H9 (cell line): ENCODE measurements around the gene MNAT1. TPM values are rescaled to one million over a fixed set of nuclear protein-coding genes. Genes with fewer than 3 reads are reported as not detected.

Experiments
- DNase-seq: peaks from one replicate; pipeline ENCODE4 v3.0.0-alpha.2; 2017
- H2AFZ ChIP-seq: one replicate; pipeline ENCODE4 v1.6.1; 2013; ENCODE audit warnings: mild to moderate bottlenecking, low read length, control low read depth, moderate library complexity
- H2AK5ac ChIP-seq: 2 replicates; pipeline ENCODE4 v1.6.1; 2013; ENCODE audit warnings: low read length, control low read depth, mixed read lengths; ENCODE audit not compliant: insufficient read length
- H2BK120ac ChIP-seq: one replicate; pipeline ENCODE4 v1.6.1; 2013; ENCODE audit warnings: low read depth, mild to moderate bottlenecking, low read length, control low read depth, inconsistent platforms; ENCODE audit not compliant: poor library complexity, severe bottlenecking
- H2BK12ac ChIP-seq: 2 replicates; pipeline ENCODE4 v1.6.1; 2013; ENCODE audit warnings: low read length, control low read depth, mixed read lengths, low read depth; ENCODE audit not compliant: insufficient read length
- H2BK15ac ChIP-seq: 2 replicates; pipeline ENCODE4 v1.6.1; 2013; ENCODE audit warnings: low read depth, low read length, control low read depth
- H2BK20ac ChIP-seq: one replicate; pipeline ENCODE4 v1.6.1; 2013; ENCODE audit warnings: low read depth, mild to moderate bottlenecking, low read length, control low read depth, inconsistent platforms; ENCODE audit not compliant: poor library complexity, severe bottlenecking
- H2BK5ac ChIP-seq: 2 replicates; pipeline ENCODE4 v1.6.1; 2013; ENCODE audit warnings: low read length, control low read depth, mixed read lengths; ENCODE audit not compliant: insufficient read length
- H3K14ac ChIP-seq: 2 replicates; pipeline ENCODE4 v1.6.1; 2013; ENCODE audit warnings: low read length, control low read depth; ENCODE audit not compliant: insufficient read depth
- H3K18ac ChIP-seq: 2 replicates; pipeline ENCODE4 v1.6.1; 2013; ENCODE audit warnings: low read depth, mild to moderate bottlenecking, mixed read lengths, low read length, control low read depth; ENCODE audit not compliant: insufficient read length
- H3K23ac ChIP-seq: 2 replicates; pipeline ENCODE4 v1.6.1; 2013; ENCODE audit warnings: low read length, control low read depth, mixed read lengths, low read depth; ENCODE audit not compliant: insufficient read length
- H3K23me2 ChIP-seq: 2 replicates; pipeline ENCODE4 v1.6.1; 2013; ENCODE audit warnings: low read depth, mild to moderate bottlenecking, mixed read lengths, low read length, control low read depth; ENCODE audit not compliant: insufficient read length, poor library complexity, severe bottlenecking
- H3K27ac ChIP-seq: 2 replicates; pipeline ENCODE4 v1.5.1; 2013; ENCODE audit warnings: low read length, control low read depth, mixed read lengths, low read depth; ENCODE audit not compliant: insufficient read length
- H3K27me3 ChIP-seq: 2 replicates; pipeline ENCODE4 v1.6.1; 2013; ENCODE audit warnings: low read length, control low read depth, inconsistent platforms; ENCODE audit not compliant: insufficient read depth
- H3K4ac ChIP-seq: 2 replicates; pipeline ENCODE4 v1.6.1; 2013; ENCODE audit warnings: low read depth, mild to moderate bottlenecking, control low read depth, inconsistent platforms, low read length, moderate library complexity
- H3K4me1 ChIP-seq: 2 replicates; pipeline ENCODE4 v1.6.1; 2013; ENCODE audit warnings: low read length, control low read depth, inconsistent platforms; ENCODE audit not compliant: insufficient read depth
- H3K4me2 ChIP-seq: 2 replicates; pipeline ENCODE4 v1.6.1; 2013; ENCODE audit warnings: low read length, control low read depth, mixed read lengths; ENCODE audit not compliant: insufficient read length, insufficient read depth
- H3K56ac ChIP-seq: 2 replicates; pipeline ENCODE4 v1.6.1; 2013; ENCODE audit warnings: low read depth, mild to moderate bottlenecking, mixed read lengths, low read length, control low read depth; ENCODE audit not compliant: insufficient read length
- H3K79me1 ChIP-seq: 2 replicates; pipeline ENCODE4 v1.6.1; 2013; ENCODE audit warnings: low read depth, mild to moderate bottlenecking, moderate library complexity, low read length, control low read depth, inconsistent platforms; ENCODE audit not compliant: insufficient read depth, poor library complexity, severe bottlenecking
- H3K79me2 ChIP-seq: 2 replicates; pipeline ENCODE4 v1.6.1; 2013; ENCODE audit warnings: low read length, control low read depth, inconsistent platforms; ENCODE audit not compliant: insufficient read depth
- H3K9ac ChIP-seq: 2 replicates; pipeline ENCODE4 v1.6.1; 2013; ENCODE audit warnings: low read length, control low read depth, mixed read lengths; ENCODE audit not compliant: insufficient read length; ENCODE audit errors: extremely low read depth
- H3K9me3 ChIP-seq: one replicate; pipeline ENCODE4 v1.6.1; 2013; ENCODE audit warnings: low read depth, low read length, inconsistent platforms; ENCODE audit not compliant: control insufficient read depth
- H3T11ph ChIP-seq: one replicate; pipeline ENCODE4 v1.6.1; 2013; ENCODE audit warnings: mild to moderate bottlenecking, low read length, control low read depth, inconsistent platforms
- H4K20me1 ChIP-seq: one replicate; pipeline ENCODE4 v1.6.1; 2013; ENCODE audit not compliant: control insufficient read depth, insufficient read length, insufficient read depth
- H4K5ac ChIP-seq: 2 replicates; pipeline ENCODE4 v1.6.1; 2013; ENCODE audit warnings: low read depth, mild to moderate bottlenecking, mixed read lengths, low read length, control low read depth; ENCODE audit not compliant: insufficient read length
- H4K8ac ChIP-seq: replicated peaks from 2 replicates; pipeline ENCODE4 v1.6.1; 2013; ENCODE audit warnings: low read length, control low read depth, mixed read lengths, low read depth; ENCODE audit not compliant: insufficient read length
- H4K91ac ChIP-seq: 2 replicates; pipeline ENCODE4 v1.6.1; 2013; ENCODE audit warnings: low read depth, mild to moderate bottlenecking, moderate library complexity, mixed read lengths, low read length, control low read depth; ENCODE audit not compliant: insufficient read length
- H3K27ac Mint-ChIP-seq, 3 experiments: 2 replicates in 2 of 3; 3 replicates in 1 of 3; pipeline ENCODE4 v1.8.0; 2020 to 2021; ENCODE audit warnings: mixed read lengths in 3 of 3, mild to moderate bottlenecking in 1 of 3, moderate library complexity in 1 of 3
- H3K27me3 Mint-ChIP-seq: 2 replicates; pipeline ENCODE4 v1.8.0; 2021; ENCODE audit warnings: low read depth, mild to moderate bottlenecking, moderate library complexity, mixed read lengths
- H3K36me3 Mint-ChIP-seq, 3 experiments: 2 replicates in 2 of 3; 3 replicates in 1 of 3; pipeline ENCODE4 v1.8.0; 2020 to 2021; ENCODE audit warnings: low read depth in 3 of 3, mixed read lengths in 3 of 3; ENCODE audit not compliant: insufficient read depth in 1 of 3
- H3K4me1 Mint-ChIP-seq, 2 experiments: 2 replicates each; pipeline ENCODE4 v1.8.0; 2020; ENCODE audit warnings: mixed read lengths in 2 of 2
- H3K4me3 Mint-ChIP-seq, 2 experiments: 2 replicates in 1 of 2; 3 replicates in 1 of 2; pipeline ENCODE4 v1.8.0; 2020 to 2021; ENCODE audit warnings: mild to moderate bottlenecking in 2 of 2, mixed read lengths in 2 of 2, moderate library complexity in 1 of 2
- H3K9me3 Mint-ChIP-seq, 2 experiments: 2 replicates in 1 of 2; 3 replicates in 1 of 2; pipeline ENCODE4 v1.8.0; 2020; ENCODE audit warnings: mild to moderate bottlenecking in 2 of 2, mixed read lengths in 2 of 2, moderate library complexity in 1 of 2
- CTCF ChIP-seq: fragments of 200-600 bp; sonication (generic); conservative IDR thresholded peaks from 3 replicates; pipeline ENCODE4 v1.8.0; 2021; ENCODE audit warnings: antibody characterized with exemption, mild to moderate bottlenecking
- WGBS: extraction: QIAGEN DNeasy Blood & Tissue Kit; methylation state at CpG from one replicate; pipeline ENCODE4 v1.1.7; 2013; ENCODE audit warnings: missing lambda C conversion rate, low lambda C conversion rate, mixed read lengths; ENCODE audit not compliant: insufficient read length; ENCODE audit errors: extremely low coverage; 5-methylcytosine and 5-hydroxymethylcytosine counted together
- total RNA-seq: library from RNA; stranded (reverse); gene quantifications from 2 replicates; pipeline ENCODE4 v1.2.1, GENCODE V29; 2021

The MNAT1 gene
- total RNA-seq, 1 experiment from 2014 or later, result 43.1 TPM

- Histone ChIP-seq H3K56ac (no peak overlapping the region), H4K5ac (no peak overlapping the region), H3K79me2 (no peaks in the 10 kb centered on the region), H3T11ph (no peak overlapping the region), H3K23me2 (no peaks in the 10 kb centered on the region), H2AK5ac (no peak overlapping the region), H3K4me2 (no peak overlapping the region), H3K79me1 (no peaks in the 10 kb centered on the region), H3K18ac (no peak overlapping the region), H3K27ac (no peak overlapping the region), H3K4me1 (no peaks in the 10 kb centered on the region; the same call in 1 of the 2 replicates), H4K8ac (no peak overlapping the region), H2BK20ac (no peak overlapping the region), H4K20me1 (no peaks in the 10 kb centered on the region), H4K91ac (no peak overlapping the region), H2AFZ (no peak overlapping the region), H3K27me3 (no peaks in the 10 kb centered on the region; the same call in 1 of the 2 replicates), H3K14ac (no peak overlapping the region), H3K23ac (no peak overlapping the region), H2BK15ac (no peak overlapping the region), H3K9me3 (no peaks in the 10 kb centered on the region), H3K9ac (no peak overlapping the region), H2BK12ac (no peak overlapping the region), H2BK5ac (no peak overlapping the region), H3K4ac (no peak overlapping the region), H2BK120ac (no peak overlapping the region)
- H3K9me3 Mint-ChIP-seq, result no peaks in the 10 kb centered on the region
- WGBS, result no CpG with 5 or more reads among the region's 3 CpGs
- DNase-seq, result no peak
- no peaks in the 10 kb centered on the region for H3K4me1 Mint-ChIP-seq
- no peaks in the 10 kb centered on the region for H3K27me3 Mint-ChIP-seq
- no peak overlapping the region for H3K4me3 Mint-ChIP-seq
- H3K27ac Mint-ChIP-seq, result no peak overlapping the region; a peak in 1 of 7 replicates
- TF ChIP-seq CTCF, result no peak
- peaks cover 2 to 35% (median 15%) of the 10 kb centered on the region in 3 experiments; a peak in 6 of 7 replicates for H3K36me3 Mint-ChIP-seq
These were observed 238.5 kb downstream of the MNAT1 start for GRCh38 chr14:60973070-60973469.
